GM20000 (cell line): ENCODE results near the gene CCDC85B.
"Not testable (repeated sequence)": the region's sequence is repeated elsewhere in the genome, so short reads cannot be mapped to it uniquely, and the experiment has no call there.

Source experiments
- DNase-seq: peaks from one replicate; pipeline ENCODE4 v3.0.0; 2012; ENCODE audit warnings: low spot score
- TF ChIP-seq, protein P1 (sequence below): IDR thresholded peaks from 2 replicates; pipeline ENCODE4 v1.5.1; 2012; ENCODE audit warnings: mild to moderate bottlenecking, control low read depth; ENCODE audit errors: extremely low read depth, missing control alignments

Gene CCDC85B

DNA sequence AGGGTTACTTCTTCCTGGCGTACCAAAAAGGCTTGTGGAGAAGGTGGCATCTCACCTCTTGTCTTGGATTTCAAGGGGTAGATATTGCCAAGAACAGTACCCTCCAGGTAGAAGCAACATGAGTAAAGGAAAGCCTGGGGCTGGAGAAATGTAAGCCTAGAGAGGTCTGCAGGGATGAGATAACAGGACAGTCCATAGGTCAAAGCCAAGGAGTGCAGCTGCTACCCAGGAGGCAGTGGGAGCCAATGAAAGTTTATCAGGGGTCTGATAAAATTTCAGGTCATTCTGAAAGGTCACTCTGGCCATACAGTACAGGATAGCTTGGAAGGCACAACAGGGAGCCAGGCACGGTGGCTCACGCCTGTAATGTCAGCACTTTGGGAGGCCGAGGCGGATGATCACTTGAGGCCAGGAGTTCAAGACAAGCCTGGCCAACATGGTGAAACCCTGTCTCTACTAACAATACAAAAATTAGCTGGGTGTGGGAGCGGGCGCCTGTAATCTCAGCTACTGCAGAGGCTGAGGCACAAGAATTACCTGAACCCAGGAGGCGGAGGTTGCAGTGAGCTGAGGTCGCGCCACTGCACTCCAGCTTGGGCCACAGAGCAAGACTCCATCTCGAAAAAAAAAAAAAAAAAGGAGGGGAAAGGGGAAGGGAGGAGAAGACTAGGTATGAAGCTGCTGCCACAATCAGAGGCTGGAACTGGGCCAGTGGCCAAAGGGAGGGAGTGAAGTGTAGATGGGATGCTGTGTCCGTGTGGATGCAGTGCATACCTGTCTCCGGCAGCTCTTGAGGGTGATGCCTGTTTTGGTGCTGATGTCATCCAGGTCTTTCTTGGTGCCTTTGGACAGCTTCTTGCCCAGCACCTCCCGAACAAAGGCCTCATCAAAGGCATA, 3.4 kb upstream of the CCDC85B start:
- TF ChIP-seq, protein P1, sequence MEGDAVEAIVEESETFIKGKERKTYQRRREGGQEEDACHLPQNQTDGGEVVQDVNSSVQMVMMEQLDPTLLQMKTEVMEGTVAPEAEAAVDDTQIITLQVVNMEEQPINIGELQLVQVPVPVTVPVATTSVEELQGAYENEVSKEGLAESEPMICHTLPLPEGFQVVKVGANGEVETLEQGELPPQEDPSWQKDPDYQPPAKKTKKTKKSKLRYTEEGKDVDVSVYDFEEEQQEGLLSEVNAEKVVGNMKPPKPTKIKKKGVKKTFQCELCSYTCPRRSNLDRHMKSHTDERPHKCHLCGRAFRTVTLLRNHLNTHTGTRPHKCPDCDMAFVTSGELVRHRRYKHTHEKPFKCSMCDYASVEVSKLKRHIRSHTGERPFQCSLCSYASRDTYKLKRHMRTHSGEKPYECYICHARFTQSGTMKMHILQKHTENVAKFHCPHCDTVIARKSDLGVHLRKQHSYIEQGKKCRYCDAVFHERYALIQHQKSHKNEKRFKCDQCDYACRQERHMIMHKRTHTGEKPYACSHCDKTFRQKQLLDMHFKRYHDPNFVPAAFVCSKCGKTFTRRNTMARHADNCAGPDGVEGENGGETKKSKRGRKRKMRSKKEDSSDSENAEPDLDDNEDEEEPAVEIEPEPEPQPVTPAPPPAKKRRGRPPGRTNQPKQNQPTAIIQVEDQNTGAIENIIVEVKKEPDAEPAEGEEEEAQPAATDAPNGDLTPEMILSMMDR: no peak
- no peak for DNase-seq

DNA sequence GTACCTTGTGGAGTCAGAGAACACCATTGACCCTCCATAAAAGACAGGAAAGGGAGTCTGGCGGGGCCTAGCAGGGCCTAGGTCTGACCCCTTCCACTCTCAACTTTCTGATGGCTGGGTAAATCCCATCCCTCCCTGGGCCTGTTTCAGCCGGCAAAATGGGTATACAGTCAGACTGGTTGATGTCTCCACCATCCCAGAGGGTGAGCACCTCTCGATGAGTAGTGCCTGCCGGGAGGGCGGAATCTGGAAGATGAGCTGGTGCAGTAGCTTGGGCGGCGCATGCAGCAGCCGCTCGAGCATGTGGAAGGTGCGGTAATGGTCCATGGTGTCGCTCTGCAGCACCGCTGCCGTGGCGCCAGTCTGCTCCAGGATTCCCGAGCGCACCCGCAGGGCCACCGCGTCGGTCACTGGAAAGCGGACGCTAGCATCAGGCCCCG, 2.7 kb upstream of the CCDC85B start:
- no peak for DNase-seq
- TF ChIP-seq, protein P1: no peak

DNA sequence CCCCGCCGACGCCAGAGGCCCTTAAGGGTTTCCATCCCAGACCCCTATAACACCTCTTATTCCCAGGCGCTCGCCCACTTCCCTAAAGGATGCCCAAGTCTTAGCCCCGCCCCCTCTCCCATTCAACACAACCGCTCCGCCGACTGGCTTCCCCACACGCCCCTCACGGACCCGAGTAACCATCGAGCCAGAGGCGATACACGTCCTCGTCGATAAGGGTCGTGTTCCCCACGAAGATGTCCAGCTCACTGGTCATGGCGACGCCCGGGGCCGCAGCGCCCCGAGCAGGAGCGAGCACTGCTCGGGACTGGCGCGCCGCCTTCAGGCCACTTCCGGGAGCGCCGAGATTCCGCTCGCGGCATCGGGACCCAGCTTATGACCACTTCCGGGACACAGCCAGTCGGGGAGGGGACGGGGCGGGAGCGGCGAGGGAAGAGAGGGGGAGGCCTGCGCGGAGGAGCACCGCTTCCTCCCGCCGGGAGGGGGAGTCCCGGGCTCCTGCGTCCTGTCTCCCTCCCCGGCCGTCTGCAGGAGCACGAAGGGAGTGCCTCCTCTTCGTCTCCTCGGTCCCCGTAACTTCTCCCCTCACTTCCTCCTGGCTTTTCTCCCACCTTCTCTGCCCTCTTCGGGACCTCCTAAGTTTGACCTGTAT, 2.2 kb upstream of the CCDC85B start, which contains the start of gene FIBP:
FIBP (minus strand) TSS at position 309 of the 652 bp plus-strand sequence; CDS start at position 256, 53 bp downstream.
- peak; percentile 97 for DNase-seq
- TF ChIP-seq, protein P1: peak; percentile 69

DNA sequence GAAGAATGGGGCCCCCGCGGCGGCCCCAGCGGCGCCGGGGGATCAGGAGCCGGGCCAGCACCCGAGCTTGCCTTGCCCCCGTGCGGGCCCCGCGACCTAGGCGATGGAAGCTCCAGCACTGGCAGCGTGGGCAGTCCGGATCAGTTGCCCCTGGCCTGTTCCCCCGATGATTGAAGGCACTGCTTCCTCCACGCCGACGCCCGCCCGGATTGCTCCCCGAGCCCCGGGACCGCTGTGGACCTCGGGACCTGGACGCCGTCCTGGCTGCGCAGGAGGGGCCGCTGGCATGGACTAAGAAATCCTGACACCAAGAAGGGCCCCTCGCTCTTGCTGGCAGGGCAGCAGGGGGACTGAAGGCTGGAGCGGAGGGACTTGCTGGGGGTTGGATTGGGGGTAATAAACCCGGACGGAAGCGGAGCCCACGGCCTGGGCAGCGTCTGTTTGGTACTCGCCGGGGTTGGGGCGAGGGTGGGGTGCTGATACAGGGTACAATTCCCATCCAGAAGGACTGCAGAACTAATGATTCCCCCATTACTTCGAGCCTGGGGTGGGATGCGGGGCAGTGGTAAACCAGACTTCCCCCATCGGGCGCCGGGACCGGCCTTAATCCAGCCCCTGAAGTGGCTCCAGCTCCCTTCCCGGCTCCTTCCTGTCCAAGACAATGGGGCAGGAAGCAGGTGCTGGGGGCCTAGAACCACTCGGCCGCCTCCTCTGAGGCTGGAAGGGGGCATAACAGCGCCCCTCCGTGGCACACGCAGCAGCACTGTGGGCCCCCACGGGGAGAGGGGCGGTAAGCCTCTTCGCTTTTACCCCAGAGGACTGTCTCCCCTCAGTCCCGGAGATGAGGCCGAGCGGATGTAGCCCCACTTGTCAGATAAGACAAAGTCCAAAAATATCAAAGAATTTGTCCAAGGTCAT, 1.0 kb downstream of the CCDC85B start:
- TF ChIP-seq, protein P1: peak; percentile 40

DNA sequence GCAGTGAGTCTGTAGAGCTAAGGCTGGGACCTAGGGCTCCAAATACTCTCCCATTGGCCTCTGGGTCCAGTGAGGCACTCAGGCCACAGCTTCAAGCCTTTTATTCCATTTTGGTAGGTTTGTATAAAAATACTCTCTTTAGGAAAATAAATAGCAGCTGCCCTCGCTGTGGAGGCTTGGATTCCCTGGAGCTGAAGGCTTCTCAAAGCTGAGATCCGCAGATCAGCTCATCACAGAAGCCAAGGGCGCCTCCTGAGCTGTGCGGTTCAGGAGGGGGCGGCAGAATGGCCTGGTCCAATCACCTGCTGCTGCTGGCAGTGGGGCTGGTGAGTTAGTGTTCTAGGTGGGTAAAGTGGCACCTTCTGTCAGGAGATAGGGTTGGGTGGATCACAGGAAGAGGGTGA, 1.7 kb downstream of the CCDC85B start:
- not testable (repeated sequence) for DNase-seq

More for the DNA sequence above, 1.0 kb downstream of the CCDC85B start:
- DNase-seq: no peak

DNA sequence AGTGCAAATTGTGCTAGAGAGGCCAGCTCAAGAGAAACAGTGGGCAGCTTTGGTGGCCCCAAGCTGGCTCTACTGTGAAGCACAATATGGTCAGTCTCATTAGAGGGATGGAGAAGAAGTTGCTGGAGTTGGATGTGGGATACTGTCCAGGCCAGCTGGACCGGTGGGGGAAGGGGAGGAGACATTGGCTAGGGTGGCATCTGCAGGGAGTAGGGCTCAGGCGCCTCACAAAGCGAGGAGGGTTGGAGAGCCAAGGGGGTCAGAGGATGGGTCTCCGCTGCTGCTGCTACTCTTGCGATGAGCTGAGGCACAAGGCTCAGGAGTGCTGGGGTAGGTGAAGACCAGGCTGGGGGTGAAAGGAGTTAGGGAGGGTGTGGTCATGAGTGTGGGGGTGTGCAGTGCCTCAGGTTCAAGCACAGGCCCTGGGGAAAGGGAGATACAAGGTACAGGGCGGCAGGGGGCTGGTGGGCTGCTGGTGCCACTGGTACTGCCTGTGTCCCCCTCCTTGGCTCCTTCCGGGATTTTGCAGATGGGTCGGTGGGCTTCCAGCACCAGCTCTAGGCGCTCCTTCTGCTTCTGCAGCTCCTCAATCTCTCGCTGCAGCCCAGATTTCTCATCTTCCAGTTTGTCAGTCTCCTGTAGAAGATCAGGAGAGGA, 2.3 kb downstream of the CCDC85B start:
- TF ChIP-seq, protein P1: no peak
- DNase-seq: no peak

DNA sequence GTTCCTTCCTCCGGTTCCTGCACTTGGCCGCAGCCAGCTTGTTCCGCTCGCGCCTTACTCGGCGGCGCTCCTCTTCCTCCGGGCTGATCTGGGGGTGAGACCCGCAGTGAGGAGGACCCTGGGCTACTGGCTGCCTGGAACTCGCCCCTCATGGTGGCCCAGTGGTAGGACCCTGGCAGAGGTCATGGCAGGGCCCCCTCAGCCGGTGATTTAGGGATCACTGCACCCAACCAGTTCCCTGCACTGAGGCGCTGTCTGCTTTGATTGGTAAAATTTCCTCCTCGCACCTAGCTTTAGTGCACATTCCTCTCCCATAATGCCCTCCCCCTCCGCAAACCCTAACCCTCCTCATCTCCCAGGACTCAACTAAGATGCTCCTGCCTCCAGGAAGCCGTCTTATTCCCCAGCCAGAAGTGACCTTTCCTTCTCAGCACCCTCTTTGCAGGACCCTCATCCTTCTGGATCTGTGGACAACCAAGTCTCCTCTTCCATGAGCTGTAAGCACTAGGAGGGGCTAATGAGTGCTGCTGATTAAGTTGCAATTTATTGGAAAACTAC, 3.6 kb downstream of the CCDC85B start:
- DNase-seq: no peak
- TF ChIP-seq, protein P1: no peak
